ENCODE measurements around the gene PHLDA3.

PHLDA3 gene

GRCh38 chr1:201426479-201427310 lies 42.3 kb downstream of the PHLDA3 start:
- no peak for DNase-seq

- DNase-seq: no peak
Observed at GRCh38 chr1:201424146-201424545, 44.8 kb downstream of the PHLDA3 start.

- no peak for DNase-seq
Observed at GRCh38 chr1:201423655-201424054, 45.3 kb downstream of the PHLDA3 start.

DNA sequence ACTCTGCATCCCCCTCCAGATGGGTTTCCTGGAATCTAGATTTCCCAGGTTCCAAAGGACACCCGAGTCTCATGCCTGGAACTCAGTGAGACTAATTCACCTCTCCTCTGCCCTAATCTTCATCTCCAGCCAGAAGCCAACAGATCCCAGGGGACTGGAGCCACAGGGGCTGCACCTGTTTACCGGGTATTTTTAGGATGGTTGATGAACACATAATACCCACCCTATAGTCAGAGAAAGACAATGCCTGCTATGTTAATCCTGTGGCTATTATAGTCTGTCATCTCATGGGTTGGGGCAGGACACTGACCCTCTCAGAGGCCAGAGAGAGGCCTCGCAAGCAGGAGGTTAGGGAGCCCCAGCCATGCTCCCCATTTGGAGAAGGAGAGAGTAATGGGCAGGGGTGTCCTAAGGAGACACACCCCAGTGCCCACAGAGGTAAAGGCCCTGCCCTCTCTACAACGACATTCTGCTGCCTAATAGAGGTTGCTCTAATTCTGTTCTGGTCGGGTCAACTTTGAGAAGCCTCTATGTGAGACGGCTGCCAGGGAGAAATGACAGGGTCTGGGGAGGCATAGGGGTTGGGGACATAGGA lies 46.5 kb downstream of the PHLDA3 start:
- no peak for DNase-seq

- DNase-seq: no peak
Observed at GRCh38 chr1:201422026-201422425, 47.0 kb downstream of the PHLDA3 start.

DNA sequence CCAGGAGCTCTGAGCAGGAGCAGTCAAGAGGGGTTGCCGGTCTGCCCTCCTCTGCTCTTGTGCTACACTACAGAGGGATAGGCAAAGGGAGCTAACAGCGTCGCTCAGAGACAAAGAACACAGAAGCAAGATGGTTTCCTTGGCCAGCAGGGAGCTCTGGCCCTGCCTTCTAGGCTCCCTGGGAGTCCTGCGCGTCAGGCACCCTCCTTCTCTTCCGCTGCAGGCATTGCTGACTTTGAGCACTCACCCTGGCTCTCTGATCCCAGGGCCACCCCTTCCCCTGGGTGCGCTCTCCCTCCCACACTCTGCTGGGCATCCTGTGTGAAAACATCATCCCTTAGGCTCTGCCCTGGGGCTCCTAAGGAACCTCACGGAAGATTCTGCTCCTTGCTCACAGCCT lies 47.9 kb downstream of the PHLDA3 start:
- no peak for DNase-seq

DNA sequence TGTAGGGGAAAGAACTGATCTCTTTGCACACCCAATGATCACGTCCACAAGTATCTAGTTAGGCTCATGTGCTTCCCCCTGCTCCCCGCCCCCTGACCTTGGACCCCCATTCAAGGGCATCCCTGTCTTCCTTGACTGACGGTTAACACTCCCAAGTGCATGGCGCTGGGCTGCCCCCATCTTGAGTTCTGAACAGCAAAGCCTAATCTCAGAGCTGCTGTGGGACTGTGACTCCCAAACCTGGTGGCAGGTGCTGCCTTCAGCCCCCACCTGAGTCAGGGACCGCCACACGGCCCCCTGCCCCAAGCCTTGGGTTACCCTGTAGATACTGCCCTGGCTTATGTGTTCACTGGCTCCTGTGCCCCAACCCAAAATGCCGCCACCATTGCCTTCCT lies 48.4 kb downstream of the PHLDA3 start:
- no peak for DNase-seq

DNA sequence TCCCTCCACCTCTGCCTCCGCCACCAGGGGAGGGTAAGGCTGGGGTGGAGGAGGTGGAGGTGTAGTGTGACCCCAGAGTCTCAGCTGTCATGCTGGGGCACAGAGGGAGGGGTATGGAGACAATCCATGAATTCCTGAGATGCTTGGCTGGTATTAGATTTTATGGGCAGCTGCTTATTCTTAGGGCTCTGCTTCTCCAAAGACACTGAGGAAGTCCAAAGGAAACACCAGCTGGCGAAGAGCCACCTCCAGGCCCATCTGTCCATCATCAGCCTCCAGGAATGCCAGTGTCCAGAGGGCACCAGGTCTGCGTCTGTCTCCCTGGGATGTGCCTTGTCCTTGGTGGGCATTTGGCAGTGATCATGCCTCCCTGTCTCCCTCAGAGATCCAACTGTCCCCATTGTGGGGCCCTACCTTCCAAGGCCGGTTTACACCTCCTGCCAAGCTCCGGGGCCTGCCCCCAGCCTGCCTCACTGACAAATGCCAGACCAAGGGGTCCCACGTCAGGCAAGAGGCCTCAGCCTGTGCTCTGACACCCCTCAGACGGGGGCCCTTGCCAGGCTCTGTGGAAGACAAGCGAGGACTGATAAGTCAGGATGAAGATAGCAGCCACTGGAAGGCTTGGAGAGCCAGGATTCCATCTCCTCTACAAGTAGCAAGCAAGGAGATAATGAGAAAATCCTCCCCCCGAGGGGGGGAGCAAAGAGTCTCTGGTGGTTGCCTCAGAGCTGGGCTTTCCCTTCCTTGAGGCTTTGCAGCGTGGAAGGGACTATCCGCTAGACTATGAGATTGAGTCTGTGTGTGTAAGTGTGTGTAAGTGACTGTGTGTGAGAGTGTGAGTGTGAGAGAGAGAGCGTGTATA lies 49.0 kb downstream of the PHLDA3 start:
- no peak for DNase-seq

DNA sequence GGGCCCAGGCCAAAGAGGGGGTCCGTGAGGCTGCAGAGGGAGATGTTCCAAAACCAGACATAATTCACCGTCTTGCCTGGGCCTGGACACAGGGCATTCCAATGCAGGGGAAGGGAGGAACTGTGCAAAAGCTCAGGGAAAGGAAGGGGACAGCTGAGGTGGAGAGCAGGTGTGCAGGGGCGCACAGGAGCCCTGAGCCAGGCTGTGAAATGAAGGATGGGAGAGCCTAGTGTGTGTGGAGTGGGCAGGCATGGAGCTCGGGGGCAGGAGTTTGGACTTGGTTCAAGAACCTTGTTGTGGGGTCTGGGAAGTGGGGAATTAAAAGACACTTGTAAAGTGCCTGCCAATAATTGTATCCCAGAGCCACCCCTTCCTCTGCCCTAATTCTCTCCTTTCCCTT lies 49.7 kb downstream of the PHLDA3 start:
- no peak for DNase-seq

DNA sequence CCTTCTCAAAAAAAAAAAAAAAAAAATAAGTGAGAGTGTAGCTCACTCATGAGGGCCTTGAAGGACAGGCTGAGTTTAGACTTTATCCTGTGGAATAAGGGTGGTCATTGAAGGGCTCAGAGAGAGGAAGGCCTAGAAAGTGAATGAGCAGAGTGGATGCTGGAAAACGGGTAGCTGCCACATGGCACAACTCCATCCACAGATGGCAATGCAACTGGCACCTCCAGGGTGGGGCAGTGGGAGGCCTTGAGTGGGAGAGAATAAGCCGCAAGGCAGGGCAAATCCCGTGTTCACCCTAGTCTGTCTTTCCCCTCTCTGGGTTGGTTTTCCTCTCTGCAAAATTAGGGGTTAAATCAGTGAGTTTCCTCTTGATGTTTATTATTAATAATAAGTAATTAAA lies 50.5 kb downstream of the PHLDA3 start:
- no peak for DNase-seq

All from cortex of kidney (tissue), 1 donor.